Activated T-helper 1 cell treated with anti-CD3 and anti-CD28 coated beads, Interleukin-12 subunit alpha, Interleukin-12 subunit beta, Interleukin-2, Interleukin-4 antibody, amounts not matched to agents 30 ng/mL and 10 ng/mL and 1 ng/mL, durations not matched to agents 14 hours and 24 hours and 36 hours (primary cell): ENCODE data around the gene CUL2. TPM values are rescaled to one million over a fixed set of nuclear protein-coding genes. Genes with fewer than 3 reads are reported as not detected.
"Not testable (repeated sequence)": the region's sequence is repeated elsewhere in the genome, so short reads cannot be mapped to it uniquely, and the experiment has no call there.

ENCODE experiments used
- DNase-seq: peaks from one replicate; pipeline ENCODE4 v3.0.0; 2021; ENCODE audit warnings: low spot score
- H3K27ac Mint-ChIP-seq: one replicate; pipeline ENCODE4 v1.8.0; 2021; ENCODE audit warnings: mild to moderate bottlenecking, mixed read lengths
- H3K27me3 Mint-ChIP-seq: one replicate; pipeline ENCODE4 v1.8.0; 2022; ENCODE audit warnings: mild to moderate bottlenecking, moderate library complexity, mixed read lengths; ENCODE audit not compliant: insufficient read depth
- H3K36me3 Mint-ChIP-seq: one replicate; pipeline ENCODE4 v1.8.0; 2021; ENCODE audit warnings: low read depth, mixed read lengths
- H3K4me1 Mint-ChIP-seq: one replicate; pipeline ENCODE4 v1.8.0; 2021; ENCODE audit warnings: low read depth, mixed read lengths
- H3K4me3 Mint-ChIP-seq: one replicate; pipeline ENCODE4 v1.8.0; 2021; ENCODE audit warnings: mild to moderate bottlenecking, moderate library complexity, mixed read lengths
- H3K9me3 Mint-ChIP-seq: one replicate; pipeline ENCODE4 v1.8.0; 2021; ENCODE audit warnings: mixed read lengths
- intact Hi-C: fragments of 100-400 bp; cut with micrococcal nuclease; formaldehyde crosslinking; loops from one replicate; pipeline ENCODE4 v1.15.1; 2024
- total RNA-seq: library from RNA; stranded (reverse); gene quantifications from 2 replicates; pipeline ENCODE4 v1.2.3, GENCODE V29; 2022

Gene CUL2
- total RNA-seq, 1 donor from 2014 or later: 49.8 TPM

DNA sequence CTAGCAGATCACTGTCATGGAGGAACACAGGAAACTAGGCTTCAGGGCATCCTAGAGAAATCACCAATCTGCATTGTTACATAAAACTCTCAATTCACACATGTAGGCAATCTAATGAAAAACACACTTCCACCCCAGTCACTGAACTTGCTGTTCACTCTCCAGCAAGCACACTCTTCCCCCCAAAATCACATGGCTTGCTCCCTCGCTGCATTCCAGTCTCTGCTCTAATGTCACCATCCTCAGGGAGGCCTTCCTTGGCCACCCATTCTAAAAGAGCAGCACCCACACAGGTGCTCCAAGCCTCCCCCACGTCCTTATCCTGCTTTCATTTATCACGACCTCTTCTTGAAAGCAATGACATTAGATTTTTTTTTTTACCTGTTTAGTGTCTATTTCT is 19.6 kb downstream of the CUL2 start:
- H3K36me3 Mint-ChIP-seq: peaks cover 16% of the 10 kb centered on the region
- DNase-seq: no peak
- no peaks in the 10 kb centered on the region for H3K9me3 Mint-ChIP-seq
- H3K4me3 Mint-ChIP-seq: no peak overlapping the region
- H3K27me3 Mint-ChIP-seq: no peaks in the 10 kb centered on the region
- peaks cover 7% of the 10 kb centered on the region for H3K4me1 Mint-ChIP-seq
- intact Hi-C loops: no loop called here
- no peak overlapping the region for H3K27ac Mint-ChIP-seq

DNA sequence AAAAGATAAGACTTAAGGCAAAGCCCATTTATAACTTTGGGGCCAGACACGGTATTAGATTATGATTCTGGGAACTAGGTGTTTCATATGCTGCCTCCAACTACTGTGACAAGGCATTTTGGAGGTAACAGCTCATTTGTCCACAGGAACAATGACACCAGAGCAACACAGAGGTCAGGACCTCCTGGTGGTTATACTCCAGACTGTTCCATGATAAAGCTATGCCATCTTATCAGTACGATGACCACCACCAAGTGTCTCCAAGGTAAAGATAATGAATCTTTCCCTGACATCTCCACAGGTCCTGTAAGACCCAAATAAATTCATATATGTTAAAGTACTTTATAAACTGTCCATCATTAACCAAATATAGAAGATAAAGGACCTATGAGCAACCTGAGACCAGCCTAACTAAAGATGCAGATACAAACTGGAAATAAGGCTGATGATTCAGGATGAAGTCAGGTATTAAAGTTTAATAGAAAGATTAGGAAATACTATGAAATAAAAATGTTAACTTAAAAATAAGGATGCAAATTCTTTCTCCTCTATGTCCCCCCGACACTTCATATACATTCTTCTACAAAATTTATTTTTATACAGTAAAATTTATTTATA is 26.2 kb downstream of the CUL2 start:
- DNase-seq: no peak
- Mint-ChIP-seq H3K4me3 (no peak overlapping the region), H3K36me3 (peaks cover 27% of the 10 kb centered on the region), H3K27me3 (no peaks in the 10 kb centered on the region), H3K27ac (no peak overlapping the region), H3K4me1 (no peaks in the 10 kb centered on the region), H3K9me3 (no peaks in the 10 kb centered on the region)
- intact Hi-C loops: no loop called here

DNA sequence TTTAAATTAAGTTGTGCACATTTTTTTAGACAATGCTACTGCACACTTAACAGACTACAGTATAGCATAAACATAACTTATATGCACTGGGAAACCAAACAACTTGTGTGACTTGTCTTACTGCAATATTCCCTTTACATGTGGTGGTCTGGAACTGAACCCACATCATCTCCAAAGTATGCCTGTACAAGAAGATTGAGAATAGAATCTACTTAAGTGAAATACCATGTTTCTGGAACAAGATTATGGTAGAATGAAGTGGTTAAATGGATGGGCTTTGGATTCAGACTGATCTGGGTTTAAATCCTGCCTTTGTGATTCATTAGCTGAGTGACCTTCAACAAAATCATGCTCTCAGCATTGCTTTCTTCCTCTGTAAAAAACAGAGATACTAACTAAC is 30.7 kb downstream of the CUL2 start:
- H3K4me1 Mint-ChIP-seq: no peaks in the 10 kb centered on the region
- no peak for DNase-seq
- intact Hi-C loops: no loop called here
- peaks cover 28% of the 10 kb centered on the region for H3K36me3 Mint-ChIP-seq
- no peak overlapping the region for H3K4me3 Mint-ChIP-seq
- H3K27ac Mint-ChIP-seq: no peak overlapping the region
- no peaks in the 10 kb centered on the region for H3K9me3 Mint-ChIP-seq
- no peaks in the 10 kb centered on the region for H3K27me3 Mint-ChIP-seq

DNA sequence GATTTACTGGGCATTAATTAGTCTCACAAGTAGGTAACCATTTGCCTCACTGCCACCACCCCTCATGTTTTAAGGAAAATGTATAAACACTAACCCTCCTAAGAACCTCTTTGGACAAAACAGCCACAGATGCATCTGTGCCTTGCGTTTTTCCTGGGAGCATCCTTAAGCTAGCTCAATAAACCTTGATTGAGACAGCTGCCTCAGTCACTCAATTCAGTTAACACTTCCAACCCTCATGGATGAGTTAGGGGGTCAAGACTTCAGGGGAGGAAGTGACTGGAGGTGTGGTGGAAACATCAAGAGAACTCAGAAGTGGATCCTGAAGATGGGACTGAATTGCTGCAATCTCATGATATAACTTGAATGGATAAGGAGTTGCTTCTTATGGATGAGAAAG is 31.5 kb downstream of the CUL2 start:
- no peak overlapping the region for H3K27ac Mint-ChIP-seq
- H3K27me3 Mint-ChIP-seq: no peaks in the 10 kb centered on the region
- no peaks in the 10 kb centered on the region for H3K4me1 Mint-ChIP-seq
- H3K36me3 Mint-ChIP-seq: peaks cover 33% of the 10 kb centered on the region
- H3K4me3 Mint-ChIP-seq: no peak overlapping the region
- no peaks in the 10 kb centered on the region for H3K9me3 Mint-ChIP-seq
- DNase-seq: no peak
- intact Hi-C loops: no loop called here

DNA sequence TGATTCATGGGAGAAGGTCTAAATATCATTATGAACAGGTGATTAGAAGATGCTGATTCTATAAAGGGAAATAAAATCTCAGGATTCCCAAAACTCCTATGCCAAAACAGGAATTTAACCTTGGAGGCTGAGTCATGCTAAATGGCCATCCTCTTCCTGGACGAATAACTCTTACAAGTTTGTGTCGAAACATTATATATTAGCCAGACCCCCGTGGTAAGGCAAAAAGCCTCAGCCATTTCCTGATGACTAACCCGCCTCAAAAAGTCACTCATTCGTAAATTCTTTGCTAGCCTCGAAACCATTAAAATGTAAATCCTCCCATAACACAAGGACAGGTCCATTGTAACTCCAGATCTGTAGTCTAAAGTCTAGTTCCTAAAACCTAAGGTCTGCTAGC is 32.0 kb downstream of the CUL2 start:
- Mint-ChIP-seq H3K4me1 (no peaks in the 10 kb centered on the region), H3K4me3 (no peak overlapping the region), H3K9me3 (no peaks in the 10 kb centered on the region), H3K27ac (no peak overlapping the region), H3K27me3 (no peaks in the 10 kb centered on the region), H3K36me3 (peaks cover 34% of the 10 kb centered on the region)
- intact Hi-C loops: no loop called here
- no peak for DNase-seq

DNA sequence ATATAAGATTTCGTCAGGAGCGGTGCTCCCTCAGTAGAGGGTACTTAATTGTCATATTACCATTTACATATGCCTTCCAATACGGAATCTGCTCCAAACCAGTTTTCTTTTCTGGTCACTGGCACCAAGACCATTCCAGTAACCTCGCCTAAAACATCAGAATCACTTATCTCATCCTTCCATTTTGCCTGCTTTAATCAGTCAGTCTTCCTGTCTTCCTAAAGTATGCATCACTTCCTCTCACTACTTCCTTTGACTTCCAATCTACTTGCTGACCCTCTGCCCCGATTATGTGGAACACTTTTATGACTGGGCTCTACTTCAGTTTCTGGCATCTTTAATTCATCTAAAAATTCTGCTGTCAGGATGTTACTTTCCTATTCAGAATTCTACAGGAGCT is 33.5 kb downstream of the CUL2 start:
- no peak overlapping the region for H3K27ac Mint-ChIP-seq
- H3K36me3 Mint-ChIP-seq: peaks cover 36% of the 10 kb centered on the region
- no peaks in the 10 kb centered on the region for H3K27me3 Mint-ChIP-seq
- no peak overlapping the region for H3K4me3 Mint-ChIP-seq
- no peak for DNase-seq
- intact Hi-C loops: no loop called here
- no peaks in the 10 kb centered on the region for H3K9me3 Mint-ChIP-seq
- no peaks in the 10 kb centered on the region for H3K4me1 Mint-ChIP-seq

DNA sequence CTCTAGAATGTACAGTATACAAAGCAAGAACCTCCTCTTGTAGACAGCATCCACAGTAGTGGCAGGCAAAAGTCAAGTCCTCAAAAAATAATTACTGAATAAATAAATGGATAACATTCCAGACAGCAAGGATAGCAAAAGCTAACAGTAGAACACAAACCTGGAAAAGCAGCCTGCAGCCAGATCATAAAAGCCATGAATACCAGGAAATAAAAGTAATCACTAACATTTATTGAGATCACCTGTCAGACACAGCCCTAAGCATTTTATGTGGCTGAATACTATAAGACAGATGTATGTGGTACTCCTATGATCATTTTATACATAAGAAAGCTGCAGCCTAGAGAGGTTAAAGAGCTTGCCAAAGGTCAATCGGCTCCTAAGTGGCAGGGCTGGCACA is 34.0 kb downstream of the CUL2 start:
- intact Hi-C loops: no loop called here
- no peaks in the 10 kb centered on the region for H3K4me1 Mint-ChIP-seq

DNA sequence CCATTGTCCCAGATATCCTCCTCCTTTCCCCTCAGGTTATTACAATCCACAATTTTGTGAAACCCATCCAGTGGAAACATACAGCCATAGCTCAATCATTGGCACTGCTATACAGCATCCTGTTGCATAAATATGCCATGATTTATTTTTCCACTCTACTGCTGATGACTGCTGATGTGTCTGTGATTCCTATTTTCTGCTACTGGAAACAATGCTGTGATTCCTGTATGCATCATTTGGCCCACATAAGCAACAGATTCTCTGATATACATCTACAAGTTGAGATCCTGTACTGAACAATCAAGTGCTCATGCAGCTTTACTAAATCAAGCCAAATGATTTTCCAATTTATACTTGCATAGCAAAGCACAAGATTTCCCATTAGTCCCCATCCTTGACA is 39.6 kb downstream of the CUL2 start:
- Mint-ChIP-seq H3K36me3 (peaks cover 37% of the 10 kb centered on the region), H3K27me3 (no peaks in the 10 kb centered on the region), H3K4me1 (peaks cover 8% of the 10 kb centered on the region), H3K4me3 (no peak overlapping the region), H3K27ac (no peak overlapping the region), H3K9me3 (no peaks in the 10 kb centered on the region)
- intact Hi-C loops: no loop called here
- DNase-seq: no peak

More for the DNA sequence above, 34.0 kb downstream of the CUL2 start:
- Mint-ChIP-seq H3K9me3 (no peaks in the 10 kb centered on the region), H3K27ac (no peak overlapping the region), H3K36me3 (peaks cover 35% of the 10 kb centered on the region), H3K4me3 (no peak overlapping the region), H3K27me3 (no peaks in the 10 kb centered on the region)
- no peak for DNase-seq

DNA sequence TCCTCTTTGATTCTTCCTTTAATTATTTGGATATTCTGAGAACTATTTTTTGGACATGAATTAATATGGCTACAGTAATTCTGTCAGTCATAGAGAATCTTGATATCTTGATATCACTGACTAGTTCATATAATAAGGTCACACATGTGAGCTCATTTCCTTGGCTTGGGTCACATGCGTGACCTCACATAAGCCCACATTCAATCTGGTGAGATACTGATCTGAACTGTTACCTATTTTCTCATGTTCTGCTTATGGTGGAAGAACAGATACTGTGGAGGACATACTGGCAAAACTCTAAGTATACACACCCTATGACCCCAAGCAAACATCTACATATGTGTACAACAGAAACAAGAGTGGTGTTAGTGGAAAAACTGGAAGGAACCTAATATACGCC is 44.1 kb downstream of the CUL2 start:
- no peak for DNase-seq
- Mint-ChIP-seq H3K4me3 (no peak overlapping the region), H3K36me3 (peaks cover 36% of the 10 kb centered on the region), H3K27me3 (no peaks in the 10 kb centered on the region), H3K4me1 (peaks cover 21% of the 10 kb centered on the region), H3K27ac (no peak overlapping the region), H3K9me3 (no peaks in the 10 kb centered on the region)
- intact Hi-C loops: no loop called here

DNA sequence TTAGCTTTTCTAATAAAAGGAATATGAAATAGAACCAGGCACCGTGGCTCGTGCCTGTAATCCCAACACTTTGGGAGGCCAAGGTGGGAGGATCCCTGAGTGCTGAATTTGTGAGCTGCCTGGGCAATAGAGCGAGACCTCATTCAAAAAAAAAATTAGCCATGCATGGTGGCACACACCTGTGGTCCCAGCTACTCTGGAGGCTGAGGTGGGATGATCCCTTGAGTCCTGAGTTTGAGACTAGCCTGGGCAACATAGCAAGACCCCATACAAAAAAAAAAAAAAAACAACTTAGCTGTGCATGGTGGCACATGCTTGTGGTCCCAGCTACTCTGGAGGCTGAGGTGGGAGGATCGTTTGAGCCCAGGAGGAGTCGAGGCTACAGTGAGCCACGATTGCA is 44.9 kb downstream of the CUL2 start:
- H3K27me3 Mint-ChIP-seq, DNase-seq, H3K9me3 Mint-ChIP-seq, H3K4me3 Mint-ChIP-seq, H3K27ac Mint-ChIP-seq, intact Hi-C loops: not testable (repeated sequence)
- peaks cover 21% of the 10 kb centered on the region for H3K4me1 Mint-ChIP-seq
- peaks cover 31% of the 10 kb centered on the region for H3K36me3 Mint-ChIP-seq

DNA sequence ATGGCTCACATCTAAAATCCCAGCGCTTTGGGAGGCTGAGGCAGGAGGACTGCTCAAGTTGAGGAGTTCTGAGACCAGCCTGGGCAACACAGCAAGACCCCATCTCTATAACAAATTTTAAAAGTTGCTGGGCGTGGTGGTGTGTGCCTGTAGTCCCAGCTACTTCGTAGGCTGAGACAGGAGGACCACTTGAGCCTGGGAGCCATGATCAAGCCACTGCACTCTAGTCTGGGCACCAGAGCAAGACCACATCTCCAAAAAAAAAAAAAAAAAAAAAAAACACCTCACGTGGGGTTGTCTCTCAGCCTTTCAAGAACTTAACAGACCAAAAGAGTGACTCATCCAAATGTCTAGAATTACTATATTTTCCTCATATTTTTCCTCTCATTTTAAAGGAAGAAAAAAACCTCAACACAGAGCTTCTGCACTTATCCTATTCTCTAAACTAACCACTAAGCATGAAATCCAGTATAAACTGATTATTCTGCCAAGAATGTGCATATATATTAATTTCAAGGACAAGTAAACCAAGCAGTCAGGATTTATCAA is 46.3 kb downstream of the CUL2 start:
- Mint-ChIP-seq H3K9me3 (no peaks in the 10 kb centered on the region), H3K27ac (no peak overlapping the region), H3K4me1 (peaks cover 21% of the 10 kb centered on the region), H3K4me3 (no peak overlapping the region), H3K36me3 (peaks cover 27% of the 10 kb centered on the region), H3K27me3 (no peaks in the 10 kb centered on the region)
- no peak for DNase-seq
- intact Hi-C loops: no loop called here

DNA sequence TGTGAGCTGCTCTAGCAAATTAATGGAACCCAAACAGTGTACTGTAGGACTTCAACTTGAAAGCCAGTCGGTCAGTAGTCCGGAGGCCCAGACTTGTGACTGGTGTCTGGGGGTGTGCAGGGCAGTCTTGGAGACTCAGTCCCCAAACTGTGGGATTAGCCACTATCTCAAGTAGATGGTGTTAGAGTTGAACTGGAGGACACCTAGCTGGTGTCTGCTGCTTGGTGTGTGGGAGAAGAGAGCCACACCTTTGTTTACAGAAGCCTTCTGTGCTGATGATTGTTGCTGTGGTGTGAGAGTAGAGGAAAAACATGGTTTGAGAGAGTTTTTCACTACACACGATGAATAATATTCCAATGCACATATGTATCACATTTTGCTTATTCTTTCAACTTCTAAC is 47.4 kb downstream of the CUL2 start:
- no peaks in the 10 kb centered on the region for H3K27me3 Mint-ChIP-seq
- H3K4me1 Mint-ChIP-seq: peaks cover 21% of the 10 kb centered on the region
- DNase-seq: no peak
- no peaks in the 10 kb centered on the region for H3K9me3 Mint-ChIP-seq
- H3K27ac Mint-ChIP-seq: peak overlapping the region; percentile 4
- intact Hi-C loops: no loop called here
- no peak overlapping the region for H3K4me3 Mint-ChIP-seq
- H3K36me3 Mint-ChIP-seq: peaks cover 24% of the 10 kb centered on the region

DNA sequence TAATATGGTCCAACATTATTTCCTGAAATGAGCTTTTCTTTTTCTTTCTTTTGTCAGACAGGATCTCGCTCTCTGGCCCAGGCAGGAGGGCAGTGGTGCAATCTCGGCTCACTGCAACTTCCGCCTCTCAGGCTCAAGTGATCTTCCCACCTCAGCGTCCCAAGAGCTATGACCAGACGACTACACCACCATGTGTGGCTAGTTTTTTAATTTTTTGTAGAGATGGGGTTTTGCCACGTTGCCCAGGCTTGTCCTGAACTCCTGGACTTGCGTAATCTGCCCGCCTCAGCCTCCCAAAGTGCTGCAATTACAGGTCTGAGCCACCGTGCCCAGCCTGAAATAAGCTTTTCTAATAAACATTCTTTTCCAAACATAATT is 48.6 kb downstream of the CUL2 start:
- no peak for DNase-seq
- intact Hi-C loops: no loop called here
- Mint-ChIP-seq H3K27ac (no peak overlapping the region), H3K27me3 (no peaks in the 10 kb centered on the region), H3K9me3 (no peaks in the 10 kb centered on the region), H3K4me3 (no peak overlapping the region), H3K36me3 (peaks cover 30% of the 10 kb centered on the region), H3K4me1 (peaks cover 21% of the 10 kb centered on the region)
